NCI-H460 (cell line): ENCODE results near the gene ETS1. TPM values are rescaled to one million over a fixed set of nuclear protein-coding genes. Genes with fewer than 3 reads are reported as not detected.

ENCODE experiments used
- DNase-seq: peaks from one replicate; pipeline ENCODE4 v3.0.0-alpha.2; 2016; ENCODE audit warnings: low read depth; ENCODE audit errors: extremely low read depth
- total RNA-seq: library from RNA; depleted of rRNA; stranded (reverse); fragments of >200 nt; shearing (Covaris generic); gene quantifications from 2 replicates; pipeline ENCODE4 v1.2.3, GENCODE V29; 2014

The ETS1 gene
- total RNA-seq, 1 experiment from 2014 or later: 17.9 TPM

DNA sequence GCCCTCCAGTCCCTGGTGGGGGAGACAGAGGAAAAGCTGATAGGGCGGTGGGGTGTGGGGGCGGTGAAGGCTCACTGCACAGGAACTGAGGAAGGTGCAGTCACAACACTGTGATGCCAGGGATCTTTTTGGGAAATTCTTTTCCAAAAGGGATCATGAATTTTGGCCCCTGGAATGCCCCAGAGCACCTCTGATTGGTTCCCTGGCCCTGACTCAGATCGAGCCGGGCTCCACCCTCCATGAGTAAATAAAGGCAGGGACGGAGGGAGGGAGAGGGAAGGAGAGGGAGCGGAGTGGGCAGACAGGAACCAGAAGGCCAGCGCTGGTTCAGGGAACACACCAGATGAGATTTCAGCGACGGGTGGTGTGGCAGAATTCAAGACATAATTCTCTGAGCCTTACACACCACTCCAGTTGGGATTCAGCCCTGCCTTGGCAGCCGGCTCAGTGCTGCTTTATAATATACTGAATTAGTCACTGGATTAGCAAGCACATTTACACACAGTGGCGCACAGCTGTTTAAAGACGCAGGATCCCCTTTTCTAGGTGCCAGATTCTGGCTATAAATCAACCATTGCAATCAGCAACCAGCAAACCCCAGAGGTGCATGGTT, 80.3 kb downstream of the ETS1 start:
- DNase-seq: peak; percentile 80

DNA sequence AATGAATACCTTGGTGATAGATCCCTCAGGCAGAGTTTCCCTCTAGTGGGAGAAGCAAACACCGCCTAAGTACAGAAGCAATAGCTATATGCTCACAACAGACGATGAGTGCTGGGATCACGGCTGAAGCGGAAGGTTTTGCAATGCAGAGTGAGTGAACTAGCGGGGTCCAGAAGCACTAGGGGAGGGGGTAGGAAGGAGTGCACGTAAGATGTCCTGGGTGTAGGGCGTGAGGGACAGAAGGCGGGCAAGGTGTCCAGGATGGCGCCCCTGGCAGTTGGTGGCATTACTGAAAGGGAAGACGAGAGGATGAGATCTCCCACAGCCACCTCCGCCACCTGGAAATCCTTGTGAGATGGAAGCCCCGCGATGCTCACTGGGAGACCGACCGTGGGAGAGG, 81.0 kb downstream of the ETS1 start:
- DNase-seq: no peak

DNA sequence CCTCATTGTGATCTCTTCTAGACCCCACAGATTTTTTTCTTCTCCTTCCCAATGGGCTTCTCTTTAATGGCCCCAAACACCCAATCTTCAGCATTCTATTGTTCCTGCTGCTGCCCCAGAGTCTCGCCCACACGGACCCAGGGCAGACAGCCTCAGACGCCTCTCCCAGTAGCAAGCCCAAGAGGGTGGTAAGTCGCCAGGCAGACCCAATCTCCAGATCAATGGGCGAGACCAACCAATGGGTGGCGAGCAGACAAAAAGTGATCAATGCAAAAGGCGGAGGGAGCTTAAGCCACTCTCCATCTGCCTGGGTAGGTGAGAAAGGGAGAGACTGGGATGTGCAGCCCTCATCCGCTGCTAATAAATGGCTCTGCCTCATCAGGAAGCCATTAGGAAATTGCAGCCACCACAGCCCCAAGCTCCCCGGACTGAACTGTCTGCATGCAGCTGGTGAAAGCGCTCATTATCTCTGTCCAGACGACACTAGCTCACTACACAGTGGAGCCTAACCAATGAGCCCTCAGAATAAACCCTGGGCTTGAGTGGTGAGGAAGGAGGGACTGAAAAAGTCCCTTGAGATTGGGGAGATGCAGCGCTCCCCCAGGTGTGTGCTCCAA, 81.8 kb downstream of the ETS1 start:
- no peak for DNase-seq

DNA sequence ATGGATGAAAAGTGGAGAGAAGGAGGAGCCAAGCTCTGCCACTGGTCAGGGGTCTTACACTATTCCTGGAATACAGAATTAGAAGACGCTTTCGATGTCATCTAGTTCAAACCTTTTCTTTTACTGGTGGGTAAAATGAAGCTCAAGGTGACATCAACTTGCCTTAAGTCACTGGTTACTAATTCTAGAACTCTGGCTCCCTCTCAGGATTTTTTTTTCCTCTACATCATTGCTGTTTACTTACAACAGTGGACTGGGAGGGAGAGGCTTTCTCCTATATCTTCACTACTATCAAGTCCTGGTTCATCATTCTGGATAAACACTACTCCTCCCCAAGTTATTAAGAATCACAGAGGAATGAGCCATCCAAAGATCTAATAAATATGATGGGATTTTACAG, 82.9 kb downstream of the ETS1 start:
- DNase-seq: no peak

DNA sequence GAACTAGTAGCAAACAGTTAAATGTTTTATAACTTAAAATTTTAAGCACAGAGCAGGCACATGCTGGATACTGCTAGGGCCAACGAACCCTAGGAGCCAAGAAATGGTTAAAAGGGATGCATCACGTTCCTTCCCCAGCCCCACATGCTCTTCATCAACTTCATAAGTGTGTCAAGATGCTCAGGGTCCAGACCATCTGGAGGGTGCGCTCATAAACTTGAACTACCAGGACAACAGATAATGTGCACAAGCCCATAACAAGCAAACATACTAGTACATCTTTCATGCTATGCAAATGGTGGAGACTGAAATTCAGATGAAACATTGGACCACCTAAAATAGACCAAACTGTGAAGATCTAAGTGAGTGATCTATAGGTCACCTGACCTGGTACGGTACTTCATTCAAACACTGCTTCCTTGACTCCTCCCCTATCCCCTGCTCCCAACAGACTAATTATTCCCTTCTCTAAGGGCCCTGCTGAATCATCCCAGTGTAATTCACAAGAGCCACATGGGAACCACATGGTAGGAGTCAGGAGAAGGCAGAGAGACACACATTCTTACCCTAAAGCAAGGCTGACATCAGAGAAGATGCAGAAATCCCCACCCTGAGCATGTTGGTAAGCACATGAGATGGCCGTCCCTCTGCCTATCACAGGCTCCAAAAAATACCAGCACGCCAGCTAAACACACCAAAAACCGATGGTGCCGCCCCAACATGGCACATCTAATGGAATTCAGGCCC, 83.9 kb downstream of the ETS1 start:
- DNase-seq: no peak

DNA sequence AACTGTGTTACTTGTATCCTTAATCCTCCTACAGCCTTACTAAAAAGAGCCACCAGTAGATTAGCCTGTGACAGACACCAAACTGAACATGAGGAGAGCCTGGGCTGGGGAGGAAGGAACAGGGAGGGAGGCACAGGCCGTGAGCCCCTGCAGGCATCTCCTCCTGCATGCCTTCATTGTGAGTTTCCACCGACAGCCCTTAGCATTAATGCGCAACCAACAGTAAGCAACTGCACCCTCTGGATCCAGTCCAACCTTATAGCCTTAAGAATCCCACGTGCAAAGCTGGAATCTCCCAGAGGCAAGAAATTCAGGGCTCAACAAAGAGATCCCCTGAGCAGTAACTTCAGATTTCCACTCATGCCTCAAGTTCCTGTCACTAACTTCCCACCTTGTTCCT, 84.6 kb downstream of the ETS1 start:
- DNase-seq: no peak

DNA sequence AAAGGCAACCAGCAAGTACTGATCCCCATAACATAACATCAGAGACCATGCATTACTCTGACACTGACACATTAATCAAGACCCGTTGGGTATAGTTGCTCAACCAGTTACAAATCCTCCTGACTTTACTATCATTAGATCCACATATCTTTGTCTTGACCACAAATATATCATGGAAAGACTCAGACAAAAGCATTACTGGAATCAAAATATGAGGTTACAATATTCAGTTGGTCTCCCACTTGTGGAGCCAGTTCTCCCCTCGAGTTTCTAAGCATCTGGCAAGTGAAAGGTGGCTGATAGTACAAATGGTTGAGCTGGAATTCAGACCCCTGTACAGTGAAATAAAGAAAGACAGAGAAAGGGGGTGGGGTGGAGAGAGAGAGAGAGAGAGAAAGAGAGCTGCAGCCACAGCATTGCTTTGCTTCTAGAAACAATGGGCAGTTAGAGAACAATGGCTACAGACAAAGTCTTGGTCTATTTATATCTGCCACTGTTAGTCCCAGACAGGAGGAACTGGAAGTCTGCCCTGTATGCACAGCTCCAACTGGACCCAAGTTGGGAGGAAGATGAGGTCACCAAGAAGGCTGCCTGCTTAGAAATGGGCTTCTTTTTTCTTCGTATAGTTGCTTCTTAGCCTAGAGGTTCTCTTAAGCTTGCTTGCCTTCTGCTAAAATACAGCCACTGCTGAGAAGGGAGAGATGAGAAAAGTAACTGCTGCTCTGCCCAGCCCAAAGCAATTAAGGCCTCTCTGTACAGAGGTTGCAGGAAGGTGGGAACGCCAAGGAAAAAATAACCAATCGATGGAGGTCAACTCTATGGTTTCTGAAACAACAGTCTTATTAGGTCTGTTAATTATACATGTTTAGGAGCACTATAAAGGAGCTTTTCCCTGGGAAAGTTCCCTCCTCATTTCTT, 85.5 kb downstream of the ETS1 start:
- no peak for DNase-seq

DNA sequence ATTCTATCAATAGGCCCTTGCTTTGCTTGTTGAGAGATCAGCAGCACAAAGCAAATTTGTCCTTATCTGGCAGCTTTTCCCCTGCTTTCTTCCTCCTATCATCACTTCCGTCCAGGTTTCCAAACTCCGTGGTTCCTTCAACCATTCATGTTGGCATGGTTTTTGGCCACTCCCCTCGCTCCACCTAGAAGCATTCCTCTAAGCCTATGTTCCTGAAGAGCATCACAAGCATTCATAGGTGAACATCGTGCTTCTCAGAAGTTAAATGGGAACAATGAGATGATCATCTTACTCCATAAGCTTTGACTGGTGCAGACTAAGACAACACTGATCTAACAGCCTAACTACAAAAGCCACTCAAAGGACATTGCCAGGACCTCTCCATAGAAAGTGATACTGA, 86.3 kb downstream of the ETS1 start:
- DNase-seq: no peak

DNA sequence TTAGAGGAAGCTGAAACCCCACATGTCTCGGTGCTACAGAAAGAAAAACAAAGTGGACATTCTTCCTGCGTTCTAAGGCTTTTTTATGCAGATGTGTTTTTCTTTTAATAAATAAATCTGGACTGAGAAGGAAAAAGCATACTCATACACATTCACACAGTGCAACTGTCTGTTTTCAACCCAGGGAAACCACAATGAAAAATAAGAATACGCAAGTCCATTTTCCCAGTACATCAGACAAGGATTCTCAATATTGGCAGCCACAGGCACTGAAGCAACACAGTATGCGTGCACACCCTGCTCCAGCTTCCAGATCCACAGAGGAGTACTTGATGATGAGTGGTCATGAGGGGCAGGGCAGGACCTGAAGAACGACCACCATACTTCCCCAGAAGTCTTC, 86.9 kb downstream of the ETS1 start:
- no peak for DNase-seq

DNA sequence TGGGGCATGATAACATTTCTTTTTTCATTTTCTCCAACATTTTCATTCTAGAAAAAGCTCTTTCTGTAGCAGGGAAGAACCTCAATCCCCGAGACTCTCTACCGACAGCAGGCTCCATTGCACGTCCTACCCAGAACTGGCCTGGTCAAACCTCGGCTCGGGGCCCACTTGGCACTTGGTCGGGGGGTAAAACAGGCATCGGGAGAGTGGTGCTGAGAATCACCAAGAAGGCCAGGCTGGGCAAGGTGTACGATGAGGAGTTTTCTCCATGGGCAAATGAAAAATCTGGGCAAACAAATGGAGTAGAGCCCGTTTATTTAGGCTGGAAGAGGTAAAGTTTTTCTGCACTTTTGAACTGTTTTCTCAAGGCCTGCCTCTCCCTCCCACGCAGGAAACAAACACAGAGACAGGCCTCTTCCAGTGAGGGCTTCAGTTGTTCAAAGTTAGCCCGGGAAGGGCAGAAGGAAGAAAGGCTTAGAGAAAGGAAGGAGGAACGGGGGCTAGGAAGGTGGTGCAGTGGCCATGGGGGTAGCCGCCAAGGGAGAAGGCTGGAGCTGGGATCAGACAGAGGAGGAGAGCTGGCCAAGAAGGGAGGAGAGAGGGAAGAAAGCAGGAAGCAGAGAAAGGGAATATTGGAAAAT, 87.6 kb downstream of the ETS1 start:
- no peak for DNase-seq

DNA sequence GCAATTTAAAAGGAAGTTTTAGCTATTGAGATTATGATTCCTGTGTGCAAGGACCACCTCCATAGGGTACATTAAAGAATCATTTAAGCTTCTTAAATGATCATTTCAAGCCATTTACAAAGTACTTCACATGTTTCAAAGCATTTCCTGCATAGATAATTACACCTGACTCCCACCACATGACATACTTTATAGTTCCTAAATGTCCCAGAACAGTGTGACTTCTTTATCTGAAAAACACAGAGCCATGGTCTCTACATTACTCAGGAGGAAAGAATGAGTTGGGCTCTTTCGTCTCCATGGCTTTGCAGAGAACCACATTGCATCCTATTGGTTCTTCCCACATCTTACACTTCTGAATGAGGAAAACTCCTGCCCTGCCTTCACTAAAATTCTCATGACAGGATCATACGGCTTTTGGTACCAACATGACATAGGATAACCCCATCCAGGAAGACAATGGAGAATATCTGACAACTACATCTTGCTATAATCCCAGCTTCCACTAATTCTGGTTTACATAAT, 88.6 kb downstream of the ETS1 start:
- no peak for DNase-seq

DNA sequence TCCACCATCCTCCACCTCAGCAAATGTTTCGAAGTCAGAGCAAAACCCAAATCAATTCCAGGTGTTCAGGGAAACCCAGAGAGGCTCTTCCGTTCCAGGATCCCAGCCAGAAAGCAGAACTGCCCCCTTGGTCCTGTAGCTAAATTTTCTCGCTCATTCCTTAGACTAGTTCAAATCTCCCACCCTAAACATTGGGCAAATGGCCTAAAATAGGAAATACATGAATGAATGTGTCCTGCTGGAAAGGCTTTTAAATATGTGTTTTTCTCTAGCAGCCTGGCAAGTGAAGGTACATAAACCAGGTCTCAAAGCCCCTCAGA, 89.6 kb downstream of the ETS1 start:
- no peak for DNase-seq

DNA sequence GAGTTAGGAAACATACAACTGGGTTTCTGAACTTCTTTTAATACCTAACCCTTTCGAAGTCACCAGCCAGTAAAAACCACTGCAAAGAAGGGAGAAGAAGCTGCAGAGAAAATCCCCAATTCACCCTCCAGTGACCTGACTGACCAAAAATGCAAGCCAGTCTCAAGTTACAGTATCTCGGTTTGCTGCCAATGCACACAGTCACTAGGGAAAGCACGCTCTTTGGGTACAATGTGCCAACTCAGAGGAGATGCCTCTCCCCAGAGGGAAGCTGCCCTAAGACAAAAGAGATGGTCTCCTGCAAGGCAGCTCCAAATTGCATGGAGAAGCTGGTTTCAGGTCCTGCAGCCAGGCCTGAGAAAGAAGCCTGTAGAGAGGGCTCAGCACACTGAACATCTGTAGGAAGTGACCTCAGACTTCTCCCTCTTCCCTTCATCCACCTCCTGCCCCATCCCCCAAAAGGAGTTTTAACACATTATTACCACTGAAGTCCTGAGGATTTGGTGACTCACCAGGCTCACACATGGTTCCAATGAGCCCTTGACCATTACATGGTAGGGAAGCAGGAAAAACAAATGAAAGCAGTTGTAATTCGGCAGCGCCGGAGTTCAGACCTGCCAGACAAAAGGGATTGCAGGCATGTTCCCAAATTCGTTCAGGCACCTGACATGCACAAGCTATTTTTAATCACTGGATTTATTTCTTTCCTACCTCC, 90.1 kb downstream of the ETS1 start:
- DNase-seq: peak; percentile 71

DNA sequence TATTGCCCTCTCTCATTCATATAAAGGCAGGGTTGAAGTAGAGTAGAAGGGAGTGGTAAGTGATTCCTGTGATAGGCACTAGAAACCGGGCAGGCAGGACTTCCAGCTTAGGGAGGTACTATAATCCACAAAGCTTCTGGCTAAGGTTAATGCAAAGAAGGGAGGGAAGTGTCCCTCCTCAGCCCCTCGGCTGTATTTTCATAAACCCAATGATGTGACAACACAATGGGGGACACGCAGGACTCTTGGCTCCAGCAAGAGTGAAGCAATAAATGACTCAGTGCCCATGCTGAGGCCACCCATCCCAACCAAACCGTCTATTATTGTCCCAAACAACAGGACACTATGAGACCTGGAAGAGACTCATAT, 90.7 kb downstream of the ETS1 start:
- peak; percentile 41 for DNase-seq

DNA sequence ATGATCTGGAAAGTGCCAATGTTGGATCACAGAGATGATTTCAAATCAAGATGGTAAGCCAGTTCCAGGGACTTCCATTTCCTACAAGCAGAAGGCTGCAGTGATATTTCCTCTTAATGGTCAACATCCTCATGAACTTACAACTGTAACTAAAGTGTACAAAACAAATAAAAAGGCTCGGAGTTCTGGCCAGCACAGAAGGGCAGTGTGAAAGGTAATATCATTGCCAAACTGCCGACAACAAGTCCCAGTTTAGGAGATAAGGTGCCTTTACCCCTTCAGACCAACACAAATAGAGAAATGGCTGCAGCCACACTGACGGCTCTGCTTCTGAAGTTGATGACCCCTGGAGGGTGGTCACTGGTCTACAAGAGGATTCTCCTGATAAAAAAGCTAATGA, 91.1 kb downstream of the ETS1 start:
- DNase-seq: no peak

DNA sequence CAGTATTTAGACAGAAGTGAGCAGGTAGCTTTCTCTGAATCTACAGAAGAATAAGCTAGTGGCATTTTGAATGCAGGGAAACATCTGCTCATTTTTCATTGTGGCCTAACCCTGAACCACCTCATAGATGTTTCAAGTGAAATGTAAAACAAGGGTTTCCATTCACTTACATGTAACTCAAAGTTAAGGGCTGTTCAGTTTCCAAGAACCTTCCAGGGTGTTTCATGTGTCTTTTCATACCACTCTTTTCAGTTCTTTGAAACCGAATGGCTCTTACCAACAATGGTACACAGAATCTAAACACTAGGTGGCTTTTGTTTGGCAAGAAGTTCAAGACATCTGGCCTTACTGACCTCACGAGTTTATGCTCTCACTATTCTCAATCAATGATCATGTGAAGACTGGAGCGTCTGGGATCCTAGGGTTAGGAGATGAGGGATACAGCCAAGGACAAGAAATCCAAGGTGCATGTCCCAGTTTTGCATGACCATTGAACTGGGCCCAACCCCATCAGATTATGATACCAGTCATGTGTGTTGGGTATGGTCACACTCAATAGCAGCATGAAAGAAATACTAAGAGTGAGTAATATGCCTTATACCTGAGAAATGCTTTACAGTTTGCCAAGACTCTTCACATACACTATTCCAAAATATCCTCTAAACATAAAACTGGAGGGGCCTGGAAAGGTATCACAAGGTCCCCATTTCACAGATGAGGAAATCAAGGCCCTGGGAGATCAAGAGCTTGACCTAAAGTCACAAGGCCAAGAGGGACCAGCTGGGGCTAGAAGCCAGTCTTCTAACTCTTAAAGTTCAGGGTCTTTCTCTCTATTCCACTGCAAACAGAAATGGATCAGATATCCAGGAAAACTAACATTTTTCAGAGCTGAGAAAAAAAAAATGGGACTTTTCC, 92.7 kb downstream of the ETS1 start:
- no peak for DNase-seq

DNA sequence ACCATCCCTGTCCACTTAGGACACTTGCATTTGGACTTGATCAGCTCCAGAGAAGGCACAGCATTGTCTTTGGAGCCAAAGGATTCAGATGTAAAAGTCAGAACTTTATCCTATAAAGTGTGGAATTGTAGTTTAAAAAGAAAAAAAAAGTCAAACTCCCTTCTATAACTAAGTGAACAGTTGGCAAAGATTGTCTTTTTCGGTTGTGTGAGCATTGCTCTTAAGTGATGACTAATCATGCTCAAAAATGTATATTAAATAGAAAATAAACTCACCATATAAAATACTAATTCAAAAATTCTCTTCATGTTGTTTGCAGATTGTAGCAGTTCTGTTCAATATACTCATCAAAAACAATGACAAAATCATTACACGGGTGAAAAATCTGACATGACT, 93.8 kb downstream of the ETS1 start:
- no peak for DNase-seq

DNA sequence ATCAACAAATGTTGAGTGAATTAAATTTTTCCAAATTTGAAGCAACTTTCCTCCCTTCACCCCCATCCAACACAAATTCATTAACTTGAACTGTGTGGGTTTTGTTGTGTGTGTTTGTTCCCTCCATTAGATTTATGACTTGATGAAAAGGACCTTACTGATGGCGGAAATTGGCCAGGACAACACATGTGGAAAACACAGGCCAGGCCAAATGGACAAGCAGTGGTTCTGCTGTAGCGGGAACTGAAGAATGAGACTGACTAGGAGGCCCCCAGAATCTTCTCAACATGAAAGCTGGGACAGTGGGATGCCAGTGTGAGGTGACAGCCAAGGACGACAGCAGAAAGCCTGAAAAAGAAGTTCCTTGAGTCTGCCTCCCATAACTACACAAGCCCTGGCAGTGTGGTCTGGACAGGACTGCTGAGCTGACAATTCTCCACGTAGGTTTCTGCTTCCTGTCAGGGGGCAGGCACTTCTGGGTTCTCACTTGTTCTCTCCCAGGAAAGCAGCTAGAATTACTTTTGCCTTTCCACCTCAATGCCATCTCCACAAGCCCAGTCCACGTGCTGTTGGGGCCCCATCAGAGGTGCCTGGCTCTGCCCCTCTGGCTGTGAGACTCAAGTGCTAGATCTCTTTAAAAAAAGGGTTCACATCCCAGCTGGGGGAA, 94.3 kb downstream of the ETS1 start:
- no peak for DNase-seq
